ENCODE data around the gene NSF. TPM values are rescaled to one million over a fixed set of nuclear protein-coding genes. Genes with fewer than 3 reads are reported as not detected.
"Not testable (repeated sequence)": the region's sequence is repeated elsewhere in the genome, so short reads cannot be mapped to it uniquely, and the experiment has no call there.

NSF gene
- total RNA-seq, 1 experiment from 2014 or later, result 56.5 TPM

GRCh38 chr17:46611304-46611703, 20.8 kb downstream of the NSF start:
- ATAC-seq; BruUV-seq (replicated peaks); intact Hi-C loops (cut with micrococcal nuclease; ENCODE audit: unreplicated experiment); in situ Hi-C loops (cut with HindIII; ENCODE audit: low pct_unique_long_range_greater_than_20kb, low sequenced_read_pairs); DNase-seq (ENCODE audit: low read depth, low spot score); H3K27ac ChIP-seq (ENCODE audit: low read length); H3K9me3 ChIP-seq (ENCODE audit: control insufficient read depth, insufficient read depth, low read depth, low read length); H3K27me3 ChIP-seq (ENCODE audit: control insufficient read depth, insufficient read depth, low read length); H3K4me1 ChIP-seq (ENCODE audit: control insufficient read depth, insufficient read depth, low read length); CTCF ChIA-PET; H3K4me3 ChIP-seq (ENCODE audit: low read depth in 2 of 2, low read length in 2 of 2); H3K36me3 ChIP-seq (ENCODE audit: control insufficient read depth, insufficient read depth, low read length); POLR2A ChIA-PET: not testable (repeated sequence)

DNA sequence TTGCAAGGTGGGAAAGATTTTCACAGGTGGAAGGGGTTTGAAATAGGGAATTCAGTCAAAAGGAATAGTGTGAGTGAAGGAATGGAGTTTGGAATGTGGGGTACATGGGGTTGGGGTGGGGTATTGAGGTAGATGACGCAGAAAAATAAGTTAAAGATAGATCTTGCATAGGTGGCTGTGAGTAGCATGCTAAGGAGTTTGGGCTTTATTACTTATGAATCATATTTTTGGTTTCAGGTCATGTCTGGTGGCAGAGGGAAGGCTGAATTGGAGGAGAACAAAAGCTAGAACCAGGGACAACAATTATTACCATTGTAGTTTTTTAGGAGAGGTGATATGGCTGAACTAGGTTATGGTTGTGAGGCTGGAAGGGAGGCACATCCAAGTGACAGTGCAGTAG, 23.4 kb downstream of the NSF start:
- DNase-seq (ENCODE audit: low read depth, low spot score); ATAC-seq; H3K27me3 ChIP-seq (ENCODE audit: control insufficient read depth, insufficient read depth, low read length); H3K4me3 ChIP-seq (ENCODE audit: low read depth in 2 of 2, low read length in 2 of 2); in situ Hi-C loops (cut with HindIII; ENCODE audit: low pct_unique_long_range_greater_than_20kb, low sequenced_read_pairs); CTCF ChIA-PET; H3K27ac ChIP-seq (ENCODE audit: low read length); intact Hi-C loops (cut with micrococcal nuclease; ENCODE audit: unreplicated experiment); H3K4me1 ChIP-seq (ENCODE audit: control insufficient read depth, insufficient read depth, low read length); BruUV-seq (replicated peaks); POLR2A ChIA-PET; H3K36me3 ChIP-seq (ENCODE audit: control insufficient read depth, insufficient read depth, low read length); H3K9me3 ChIP-seq (ENCODE audit: control insufficient read depth, insufficient read depth, low read depth, low read length): not testable (repeated sequence)

DNA sequence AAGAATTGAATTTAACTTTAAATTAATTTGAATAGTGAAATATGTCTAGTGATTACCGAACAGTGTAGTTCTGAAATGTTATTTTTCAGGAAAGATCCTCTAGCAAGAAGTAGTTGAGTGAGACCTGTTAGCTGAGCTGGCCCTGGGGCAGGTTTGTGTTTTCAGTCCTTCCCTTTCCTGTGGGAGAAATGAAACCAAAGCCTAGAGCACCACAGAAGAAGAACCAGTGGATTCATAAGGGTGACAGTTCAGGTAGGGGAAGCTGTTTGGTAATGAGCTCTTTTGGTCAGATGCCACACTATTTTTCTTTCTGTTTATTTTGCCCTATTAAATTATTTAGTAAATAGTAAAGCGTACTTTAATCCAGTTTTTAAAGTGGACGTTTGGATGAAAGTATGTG, 26.7 kb downstream of the NSF start:
- DNase-seq (ENCODE audit: low read depth, low spot score); H3K4me3 ChIP-seq (ENCODE audit: low read depth in 2 of 2, low read length in 2 of 2); H3K4me1 ChIP-seq (ENCODE audit: control insufficient read depth, insufficient read depth, low read length); H3K9me3 ChIP-seq (ENCODE audit: control insufficient read depth, insufficient read depth, low read depth, low read length); BruUV-seq (replicated peaks); CTCF ChIA-PET; in situ Hi-C loops (cut with HindIII; ENCODE audit: low pct_unique_long_range_greater_than_20kb, low sequenced_read_pairs); H3K27ac ChIP-seq (ENCODE audit: low read length); ATAC-seq; POLR2A ChIA-PET; H3K36me3 ChIP-seq (ENCODE audit: control insufficient read depth, insufficient read depth, low read length); intact Hi-C loops (cut with micrococcal nuclease; ENCODE audit: unreplicated experiment); H3K27me3 ChIP-seq (ENCODE audit: control insufficient read depth, insufficient read depth, low read length): not testable (repeated sequence)

DNA sequence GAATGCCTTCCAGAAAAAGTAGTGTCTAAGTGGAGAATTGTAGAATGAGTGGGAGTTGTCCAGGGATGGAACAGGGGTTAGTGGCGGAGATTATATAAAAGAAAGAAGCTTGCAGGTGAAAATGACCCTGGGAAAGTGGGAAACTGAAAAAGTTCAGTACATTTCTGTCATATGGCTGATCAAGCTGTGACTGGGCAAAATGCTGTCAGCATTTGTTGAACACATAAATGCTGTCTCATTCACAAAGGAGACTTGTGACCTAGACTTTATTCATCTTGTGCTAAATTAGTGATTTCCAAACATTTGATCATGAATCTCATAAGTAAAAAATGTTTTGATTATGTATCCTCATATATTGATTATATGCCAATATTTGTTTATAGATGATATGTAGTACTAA, 28.5 kb downstream of the NSF start:
- POLR2A ChIA-PET; in situ Hi-C loops (cut with HindIII; ENCODE audit: low pct_unique_long_range_greater_than_20kb, low sequenced_read_pairs); H3K27me3 ChIP-seq (ENCODE audit: control insufficient read depth, insufficient read depth, low read length); H3K4me3 ChIP-seq (ENCODE audit: low read depth in 2 of 2, low read length in 2 of 2); DNase-seq (ENCODE audit: low read depth, low spot score); intact Hi-C loops (cut with micrococcal nuclease; ENCODE audit: unreplicated experiment); H3K36me3 ChIP-seq (ENCODE audit: control insufficient read depth, insufficient read depth, low read length); BruUV-seq (replicated peaks); H3K27ac ChIP-seq (ENCODE audit: low read length); CTCF ChIA-PET; ATAC-seq; H3K4me1 ChIP-seq (ENCODE audit: control insufficient read depth, insufficient read depth, low read length); H3K9me3 ChIP-seq (ENCODE audit: control insufficient read depth, insufficient read depth, low read depth, low read length): not testable (repeated sequence)

DNA sequence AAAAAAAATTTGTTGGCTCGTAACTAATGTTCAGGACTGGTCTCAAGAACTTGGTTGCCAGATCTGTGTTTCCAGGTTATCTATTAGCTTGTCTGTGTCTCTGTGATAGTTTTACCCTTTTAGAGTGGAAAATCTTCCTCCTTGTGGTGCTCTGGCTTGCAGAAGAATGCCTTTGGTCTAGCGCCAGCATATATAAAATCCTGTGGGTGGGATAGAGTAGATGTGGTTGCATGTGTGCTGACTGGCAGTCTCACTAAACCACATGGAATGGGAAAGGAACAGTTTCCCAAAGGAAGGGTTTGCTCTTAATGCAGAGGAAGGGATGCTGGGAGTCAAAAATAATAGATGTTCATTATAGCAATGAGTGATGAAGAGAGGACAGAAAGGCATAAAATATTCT, 33.3 kb downstream of the NSF start:
- BruUV-seq (replicated peaks); POLR2A ChIA-PET; in situ Hi-C loops (cut with HindIII; ENCODE audit: low pct_unique_long_range_greater_than_20kb, low sequenced_read_pairs); DNase-seq (ENCODE audit: low read depth, low spot score); intact Hi-C loops (cut with micrococcal nuclease; ENCODE audit: unreplicated experiment); H3K4me3 ChIP-seq (ENCODE audit: low read depth in 2 of 2, low read length in 2 of 2); ATAC-seq; H3K9me3 ChIP-seq (ENCODE audit: control insufficient read depth, insufficient read depth, low read depth, low read length); H3K27me3 ChIP-seq (ENCODE audit: control insufficient read depth, insufficient read depth, low read length); H3K4me1 ChIP-seq (ENCODE audit: control insufficient read depth, insufficient read depth, low read length); H3K27ac ChIP-seq (ENCODE audit: low read length); CTCF ChIA-PET; H3K36me3 ChIP-seq (ENCODE audit: control insufficient read depth, insufficient read depth, low read length): not testable (repeated sequence)

- ATAC-seq; H3K4me1 ChIP-seq (ENCODE audit: control insufficient read depth, insufficient read depth, low read length); BruUV-seq (replicated peaks); H3K36me3 ChIP-seq (ENCODE audit: control insufficient read depth, insufficient read depth, low read length); POLR2A ChIA-PET; H3K27me3 ChIP-seq (ENCODE audit: control insufficient read depth, insufficient read depth, low read length); CTCF ChIA-PET; intact Hi-C loops (cut with micrococcal nuclease; ENCODE audit: unreplicated experiment); H3K9me3 ChIP-seq (ENCODE audit: control insufficient read depth, insufficient read depth, low read depth, low read length); H3K27ac ChIP-seq (ENCODE audit: low read length); in situ Hi-C loops (cut with HindIII; ENCODE audit: low pct_unique_long_range_greater_than_20kb, low sequenced_read_pairs); DNase-seq (ENCODE audit: low read depth, low spot score); H3K4me3 ChIP-seq (ENCODE audit: low read depth in 2 of 2, low read length in 2 of 2): not testable (repeated sequence)
Observed at GRCh38 chr17:46624726-46625125, 34.3 kb downstream of the NSF start.

DNA sequence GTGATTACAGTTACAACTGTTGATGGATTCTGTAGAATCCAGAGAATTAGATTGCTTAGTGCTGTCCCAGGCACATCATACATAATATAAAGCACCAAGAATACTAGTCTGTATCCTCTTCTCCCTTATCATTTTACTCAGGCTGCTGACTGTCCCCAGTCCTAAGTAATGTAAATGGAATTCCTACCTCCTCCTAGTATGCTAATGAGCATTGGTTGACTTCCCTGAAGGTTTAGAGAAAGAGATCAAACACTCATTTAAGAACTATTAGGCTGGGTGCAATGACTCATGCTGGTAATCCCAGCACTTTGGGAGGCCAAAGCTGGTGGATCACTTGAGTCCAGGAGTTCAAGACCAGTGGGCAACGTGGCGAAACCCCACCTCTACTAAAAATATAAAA, 37.0 kb downstream of the NSF start:
- H3K36me3 ChIP-seq (ENCODE audit: control insufficient read depth, insufficient read depth, low read length); H3K4me3 ChIP-seq (ENCODE audit: low read depth in 2 of 2, low read length in 2 of 2); H3K27me3 ChIP-seq (ENCODE audit: control insufficient read depth, insufficient read depth, low read length); POLR2A ChIA-PET; H3K9me3 ChIP-seq (ENCODE audit: control insufficient read depth, insufficient read depth, low read depth, low read length); ATAC-seq; DNase-seq (ENCODE audit: low read depth, low spot score); intact Hi-C loops (cut with micrococcal nuclease; ENCODE audit: unreplicated experiment); H3K4me1 ChIP-seq (ENCODE audit: control insufficient read depth, insufficient read depth, low read length); H3K27ac ChIP-seq (ENCODE audit: low read length); CTCF ChIA-PET; in situ Hi-C loops (cut with HindIII; ENCODE audit: low pct_unique_long_range_greater_than_20kb, low sequenced_read_pairs); BruUV-seq (replicated peaks): not testable (repeated sequence)

GRCh38 chr17:46628753-46629436, 38.4 kb downstream of the NSF start:
- H3K27ac ChIP-seq (ENCODE audit: low read length); intact Hi-C loops (cut with micrococcal nuclease; ENCODE audit: unreplicated experiment); H3K27me3 ChIP-seq (ENCODE audit: control insufficient read depth, insufficient read depth, low read length); DNase-seq (ENCODE audit: low read depth, low spot score); H3K4me3 ChIP-seq (ENCODE audit: low read depth in 2 of 2, low read length in 2 of 2); CTCF ChIA-PET; in situ Hi-C loops (cut with HindIII; ENCODE audit: low pct_unique_long_range_greater_than_20kb, low sequenced_read_pairs); H3K36me3 ChIP-seq (ENCODE audit: control insufficient read depth, insufficient read depth, low read length); ATAC-seq; H3K9me3 ChIP-seq (ENCODE audit: control insufficient read depth, insufficient read depth, low read depth, low read length); POLR2A ChIA-PET; BruUV-seq (replicated peaks); H3K4me1 ChIP-seq (ENCODE audit: control insufficient read depth, insufficient read depth, low read length): not testable (repeated sequence)

All from Panc1 (cell line).